ENCODE data around the gene KASH5. TPM values are rescaled to one million over a fixed set of nuclear protein-coding genes. Genes with fewer than 3 reads are reported as not detected.

The KASH5 gene, protein sequence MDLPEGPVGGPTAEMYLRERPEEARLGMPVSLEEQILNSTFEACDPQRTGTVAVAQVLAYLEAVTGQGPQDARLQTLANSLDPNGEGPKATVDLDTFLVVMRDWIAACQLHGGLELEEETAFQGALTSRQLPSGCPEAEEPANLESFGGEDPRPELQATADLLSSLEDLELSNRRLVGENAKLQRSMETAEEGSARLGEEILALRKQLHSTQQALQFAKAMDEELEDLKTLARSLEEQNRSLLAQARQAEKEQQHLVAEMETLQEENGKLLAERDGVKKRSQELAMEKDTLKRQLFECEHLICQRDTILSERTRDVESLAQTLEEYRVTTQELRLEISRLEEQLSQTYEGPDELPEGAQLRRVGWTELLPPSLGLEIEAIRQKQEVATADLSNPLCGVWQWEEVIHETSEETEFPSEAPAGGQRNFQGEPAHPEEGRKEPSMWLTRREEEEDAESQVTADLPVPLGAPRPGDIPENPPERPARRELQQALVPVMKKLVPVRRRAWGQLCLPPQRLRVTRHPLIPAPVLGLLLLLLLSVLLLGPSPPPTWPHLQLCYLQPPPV
- total RNA-seq (2022; extraction: Qiagen RNA extraction) = 0.10 TPM in 1 of 5 replicates, not detected in the others

DNA sequence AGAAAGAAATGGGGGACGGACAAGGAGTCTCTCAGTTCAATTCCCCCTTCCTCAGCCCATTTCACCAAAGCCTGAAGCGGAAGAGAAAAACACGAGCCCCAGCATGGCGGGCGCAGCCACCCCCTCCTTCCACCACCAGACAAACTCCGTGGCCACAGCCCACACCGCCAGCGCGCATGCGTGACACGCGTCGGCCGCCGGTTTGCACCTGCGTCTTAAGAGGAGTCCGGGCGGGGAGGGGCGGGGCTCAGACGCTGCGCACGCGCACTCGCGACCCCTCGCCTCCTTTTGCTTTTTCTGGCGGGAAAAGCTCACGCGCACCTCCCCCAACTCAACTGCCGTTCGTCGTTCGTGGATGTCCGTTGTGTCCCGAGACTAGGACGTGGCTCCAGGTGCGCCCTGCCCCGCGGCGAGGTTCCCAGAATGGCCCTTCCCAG lies at the start of gene KASH5:
KASH5 (plus strand) TSS at position 314 of the 437 bp plus-strand sequence. CDS start 2,635 bp downstream, outside the sequence.

DNA sequence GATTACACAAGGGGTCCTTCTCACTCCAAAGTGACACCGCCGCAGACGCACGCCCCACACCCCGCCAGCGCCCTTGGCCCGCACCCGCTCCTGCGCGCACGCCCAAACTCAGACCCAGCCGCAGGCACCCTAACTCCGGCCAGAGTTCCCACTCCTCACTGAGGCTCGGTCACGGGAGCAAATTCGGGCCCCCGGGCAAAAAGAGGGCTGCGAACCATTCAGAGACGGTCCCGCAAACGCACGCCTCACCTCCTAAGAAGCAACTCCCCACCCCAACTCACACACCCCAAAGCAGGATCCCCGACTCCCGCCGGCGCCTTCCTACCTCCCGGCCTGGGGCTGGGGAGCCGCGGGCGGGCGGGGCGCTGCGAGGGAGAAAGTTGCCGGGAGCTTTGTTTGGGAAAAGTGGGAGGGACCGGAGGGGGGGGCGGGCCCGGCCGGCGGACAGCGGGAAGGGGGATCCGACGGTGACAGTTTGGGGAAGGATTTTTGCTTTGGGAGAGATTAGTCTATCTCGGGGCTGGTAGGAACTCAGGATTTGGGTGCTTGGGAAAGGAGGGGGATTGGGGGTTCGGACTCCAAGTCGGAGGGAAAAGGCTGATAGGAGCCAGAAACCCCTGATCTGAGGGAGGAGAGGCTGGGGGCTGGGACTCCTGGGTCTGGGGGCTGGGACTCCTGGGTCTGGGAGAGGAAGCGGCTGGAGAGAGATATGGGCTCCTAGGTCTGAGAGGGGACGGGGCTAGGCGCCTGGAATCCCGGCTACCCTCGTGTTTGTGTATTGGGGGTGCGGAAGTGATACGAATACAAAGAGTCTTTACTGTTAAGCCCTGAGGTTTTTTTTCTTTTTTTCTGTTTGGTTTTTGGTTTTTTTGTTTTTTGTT lies 25.8 kb upstream of the KASH5 start, which contains the start of gene TEAD2:
TEAD2 (minus strand) TSS at position 369 of the 881 bp plus-strand sequence. CDS start 2,341 bp downstream, outside the sequence.

DNA sequence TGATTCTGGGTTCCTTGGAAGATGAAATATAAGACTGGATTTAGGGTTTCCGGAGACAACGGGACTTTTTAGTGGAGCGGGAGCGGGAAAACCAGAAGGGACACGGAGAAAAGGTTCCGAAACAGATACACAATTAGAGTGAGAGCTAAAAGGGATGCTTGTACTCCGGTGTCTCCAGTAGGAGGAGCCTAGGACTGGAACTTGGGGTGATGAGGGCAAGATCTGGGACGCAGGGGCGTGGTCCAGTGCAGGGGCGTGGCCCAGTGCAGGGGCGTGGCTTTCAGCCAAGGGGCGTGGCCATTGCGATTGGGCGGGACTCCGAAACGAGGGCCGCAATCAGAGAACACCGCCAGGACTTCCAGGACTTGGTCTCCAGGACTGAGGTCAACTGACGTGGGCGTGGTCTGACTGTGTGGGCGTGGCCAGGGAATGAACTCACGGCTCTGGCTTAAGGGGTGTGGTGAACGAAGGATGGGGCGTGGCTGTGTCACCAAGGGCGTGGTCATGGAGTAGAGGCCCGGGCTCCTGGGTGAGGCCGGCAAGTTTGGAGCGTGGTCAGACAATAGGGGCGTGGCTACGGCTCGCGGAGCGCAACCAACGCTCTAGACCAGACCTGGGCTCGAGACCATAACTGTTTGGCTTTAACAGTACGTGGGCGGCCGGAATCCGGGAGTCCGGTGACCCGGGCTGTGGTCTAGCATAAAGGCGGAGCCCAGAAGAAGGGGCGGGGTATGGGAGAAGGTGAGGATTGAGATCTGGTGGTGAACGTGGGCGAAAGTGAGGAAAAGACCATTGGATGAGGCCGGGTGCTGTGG lies 24.6 kb upstream of the KASH5 start, which contains the start of gene DKKL1:
DKKL1 (plus strand) TSS at position 610 of the 815 bp plus-strand sequence; CDS start at position 732, 122 bp downstream.

DNA sequence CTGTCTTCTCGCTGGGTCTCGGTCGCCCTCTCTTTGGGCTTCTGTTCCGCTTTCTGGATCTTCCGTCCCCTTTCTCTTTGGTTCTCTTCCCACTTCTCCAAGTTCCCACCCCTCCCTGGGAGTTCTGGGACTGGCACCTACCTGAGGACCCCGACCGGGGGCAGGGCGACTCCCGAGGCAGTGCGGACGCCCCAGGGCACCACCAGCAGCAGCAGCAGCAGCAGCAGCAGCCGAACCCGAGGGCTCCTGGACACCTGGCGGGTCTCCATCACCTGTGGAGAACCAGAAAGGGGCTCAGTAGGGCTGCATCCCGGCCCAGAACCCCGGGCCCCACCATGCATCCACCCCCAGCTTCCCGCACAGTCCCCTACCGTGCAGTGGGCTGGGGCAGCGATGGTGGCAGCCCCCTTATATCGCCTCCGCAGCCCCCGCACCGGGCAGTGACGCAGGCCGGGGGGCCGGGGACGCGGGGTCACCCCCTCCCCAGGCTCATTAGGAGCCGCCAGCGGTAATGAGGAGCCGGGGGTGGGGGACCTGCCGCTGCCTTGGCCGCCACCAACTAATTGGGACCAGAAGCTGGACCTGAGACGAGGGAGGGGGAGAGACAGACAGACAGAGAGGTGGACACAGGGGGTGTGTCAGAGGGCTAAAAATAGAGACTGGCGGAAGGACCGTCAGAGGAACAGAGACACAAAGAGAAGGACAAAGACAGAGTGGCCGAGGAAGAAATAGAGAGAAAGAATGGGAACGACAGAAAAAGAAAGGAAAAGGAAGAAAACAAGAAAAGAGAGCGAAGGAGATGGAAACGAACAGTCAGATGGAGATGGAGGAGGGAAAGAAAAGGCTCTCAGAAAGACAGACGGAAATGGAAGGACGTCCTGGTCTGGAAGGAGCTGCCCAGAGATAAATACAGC lies 35.3 kb downstream of the KASH5 start, which contains the start of gene PTH2:
PTH2 (minus strand) TSS at position 371 of the 914 bp plus-strand sequence; CDS start at position 269, 102 bp downstream.

DNA sequence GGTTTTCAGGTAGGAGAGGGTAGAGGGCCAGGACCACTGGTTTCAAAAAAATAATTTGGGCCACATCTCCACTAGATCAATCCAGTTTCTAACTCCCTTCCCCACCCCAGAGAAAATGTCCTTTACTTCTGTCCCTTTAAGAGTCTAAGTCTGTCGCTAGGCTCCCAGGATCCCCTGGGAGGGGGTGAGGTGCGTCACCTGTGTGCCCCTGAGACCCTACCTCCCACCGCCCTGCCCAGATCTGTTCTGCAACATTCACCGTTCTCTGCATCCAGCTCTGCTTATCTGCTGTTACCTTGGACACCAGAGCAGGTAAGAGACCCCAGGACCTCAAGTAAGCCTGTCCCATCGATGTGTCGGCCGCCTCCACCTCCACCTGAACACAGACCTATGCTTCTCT lies 37.1 kb downstream of the KASH5 start, which contains the start of gene GFY:
GFY (plus strand) TSS at position 211 of the 400 bp plus-strand sequence. CDS start 1,043 bp downstream, outside the sequence.

DNA sequence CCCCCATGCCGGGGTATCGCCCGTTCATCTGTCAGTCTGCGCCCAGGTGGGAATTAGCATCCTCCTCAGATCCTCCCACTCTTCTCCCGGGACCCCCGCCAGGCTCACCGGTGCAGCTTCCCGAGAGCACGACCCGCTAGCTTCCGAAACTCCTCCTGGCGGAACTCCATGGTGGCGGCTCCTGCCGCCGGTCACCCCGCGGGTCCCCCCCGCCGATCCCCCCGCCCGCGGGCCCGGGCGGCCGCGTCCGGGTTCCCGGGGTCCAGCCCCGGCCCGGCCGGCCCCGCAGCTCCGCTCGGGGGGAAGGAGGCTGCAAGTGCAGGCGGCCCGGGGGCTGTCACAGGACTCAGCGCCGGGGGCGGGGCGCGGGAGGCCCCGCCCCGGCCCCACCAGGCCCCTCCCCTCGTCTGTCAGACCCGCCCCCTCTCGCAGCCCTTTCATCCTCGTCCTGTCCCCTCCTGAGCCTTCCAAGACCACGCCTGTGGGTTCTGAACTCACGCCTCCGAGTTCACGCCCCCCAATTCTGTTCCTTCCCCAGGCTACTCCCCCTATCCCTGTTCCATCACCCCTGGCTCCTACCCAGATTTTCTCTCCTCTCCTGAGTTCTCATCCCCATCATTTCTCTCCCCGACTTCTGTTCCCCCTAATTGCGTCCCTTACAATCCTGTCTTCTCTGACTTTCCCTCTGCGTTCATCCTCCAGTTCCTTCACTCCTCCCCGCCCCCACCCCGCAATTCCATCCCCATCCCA lies 53.3 kb downstream of the KASH5 start, which contains the start of gene SLC17A7:
SLC17A7 (minus strand) TSS at position 318 of the 750 bp plus-strand sequence; CDS start at position 170, 148 bp downstream.

DNA sequence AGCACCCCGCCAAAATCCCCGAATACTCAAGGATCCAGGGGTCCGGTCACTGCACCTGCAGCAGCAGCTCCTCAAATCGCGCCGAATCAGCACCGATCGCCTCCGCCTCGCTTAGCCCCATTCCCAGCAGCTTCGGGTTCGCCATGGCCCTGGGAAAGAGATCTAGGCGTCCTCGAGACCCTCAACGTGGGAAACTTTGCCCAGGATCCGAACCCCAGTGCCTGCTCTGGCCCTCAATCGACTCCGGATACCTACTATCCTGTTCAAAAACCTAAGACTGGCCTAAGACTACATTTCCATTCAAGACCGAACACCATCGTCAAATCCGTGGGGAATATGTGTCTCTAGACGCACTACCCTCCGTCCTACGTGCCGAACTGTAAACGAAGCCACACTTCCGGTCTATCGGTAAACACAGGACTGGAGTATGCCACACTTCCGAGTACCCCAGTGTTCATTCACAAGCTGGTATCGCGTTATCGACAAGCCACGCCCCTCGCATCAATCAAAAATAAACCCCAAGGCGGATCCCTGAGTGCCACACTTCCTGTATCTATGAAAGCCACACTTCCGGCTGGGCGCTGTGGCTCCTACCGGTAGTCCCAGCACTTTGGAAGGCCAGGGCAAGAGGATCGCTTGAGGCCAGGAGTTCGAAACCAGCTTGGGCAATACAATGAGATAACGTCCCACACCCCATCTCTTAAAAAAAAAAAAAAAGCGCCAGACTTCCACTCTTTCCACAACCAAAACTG lies 63.6 kb downstream of the KASH5 start, which contains the start of gene PIH1D1:
PIH1D1 (minus strand) TSS at position 385 of the 752 bp plus-strand sequence; CDS start at position 145, 240 bp downstream.

DNA sequence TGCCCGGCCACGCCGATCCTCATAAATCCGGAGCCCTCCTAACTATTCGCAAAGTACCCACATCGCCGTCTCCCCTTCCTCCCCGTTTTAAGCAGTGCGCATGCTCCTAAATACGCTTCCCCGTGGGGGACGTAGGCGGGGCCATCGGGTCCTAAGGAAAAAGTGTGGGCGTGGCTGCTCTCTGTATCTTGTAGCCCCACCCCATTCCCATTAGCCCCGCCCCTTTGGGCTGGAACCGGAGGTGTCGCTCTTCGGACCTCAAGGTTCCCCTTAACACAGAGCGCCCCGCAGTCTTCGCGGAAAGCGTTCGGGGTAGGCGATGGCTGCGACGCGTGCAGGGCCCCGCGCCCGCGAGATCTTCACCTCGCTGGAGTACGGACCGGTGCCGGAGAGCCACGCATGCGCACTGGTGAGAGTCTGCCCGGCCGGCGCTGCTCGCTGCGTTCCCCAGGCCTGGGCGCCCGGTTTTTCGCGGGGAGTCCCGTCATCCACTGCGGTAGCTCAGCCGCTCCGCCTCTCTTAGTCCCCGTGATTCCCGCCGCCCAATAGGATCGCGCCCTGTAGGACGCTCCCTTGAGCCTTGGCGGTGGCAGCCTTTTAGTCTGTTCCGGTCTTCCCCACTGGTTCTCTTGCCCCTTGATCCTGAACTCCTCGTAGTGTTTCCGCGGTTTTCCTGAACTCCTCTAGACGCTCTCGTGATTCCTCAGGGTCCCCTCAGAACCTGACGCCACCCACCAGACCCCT lies 65.1 kb downstream of the KASH5 start, which contains the start of gene ALDH16A1:
ALDH16A1 (plus strand) TSS at position 213 of the 744 bp plus-strand sequence; CDS start at position 320, 107 bp downstream.

Other genes starting within 250 kb of the KASH5 start
- 0.05 TPM in 1 of 5 replicates, not detected in the others for gene HRC, start 232.9 kb upstream of the KASH5 start, total RNA-seq (2022; extraction: Qiagen RNA extraction)
- 7.3 to 10.2 TPM (median 9.0 TPM) in 5 replicates for gene TRPM4, start 230.5 kb upstream of the KASH5 start, total RNA-seq (2022; extraction: Qiagen RNA extraction)
- gene SLC6A16, start 63.1 kb upstream of the KASH5 start, total RNA-seq (2022; extraction: Qiagen RNA extraction) = 0.74 to 1.3 TPM (median 1.1 TPM) in 5 replicates
- gene CD37, start 52.8 kb upstream of the KASH5 start, total RNA-seq (2022; extraction: Qiagen RNA extraction) = not detected in 5 replicates
- gene TEAD2, start 25.8 kb upstream of the KASH5 start, total RNA-seq (2022; extraction: Qiagen RNA extraction) = 12.3 to 18.5 TPM (median 16.9 TPM) in 5 replicates
- 0.23 to 0.88 TPM (median 0.64 TPM) in 5 replicates for gene DKKL1, start 24.4 kb upstream of the KASH5 start, total RNA-seq (2022; extraction: Qiagen RNA extraction)
- not detected in 5 replicates for gene PTH2, start 35.2 kb downstream of the KASH5 start, total RNA-seq (2022; extraction: Qiagen RNA extraction)
- gene GFY, start 37.1 kb downstream of the KASH5 start, total RNA-seq (2022; extraction: Qiagen RNA extraction) = 0.12 to 0.27 TPM (median 0.16 TPM) in 5 replicates
- gene SLC17A7, start 53.3 kb downstream of the KASH5 start, total RNA-seq (2022; extraction: Qiagen RNA extraction) = 0.49 to 0.71 TPM (median 0.60 TPM) in 5 replicates
- gene PIH1D1, start 63.6 kb downstream of the KASH5 start, total RNA-seq (2022; extraction: Qiagen RNA extraction) = 87.3 to 93.9 TPM (median 89.3 TPM) in 5 replicates
- 15.9 to 24.2 TPM (median 23.6 TPM) in 5 replicates for gene ALDH16A1, start 65.0 kb downstream of the KASH5 start, total RNA-seq (2022; extraction: Qiagen RNA extraction)
- gene FLT3LG, start 86.0 kb downstream of the KASH5 start, total RNA-seq (2022; extraction: Qiagen RNA extraction) = 1.1 to 1.7 TPM (median 1.3 TPM) in 5 replicates
- gene RPL13A, start 99.4 kb downstream of the KASH5 start, total RNA-seq (2022; extraction: Qiagen RNA extraction) = 3,944 to 4,526 TPM (median 4,133 TPM) in 5 replicates
- 3,950 to 4,247 TPM (median 3,984 TPM) in 5 replicates for gene RPS11, start 108.2 kb downstream of the KASH5 start, total RNA-seq (2022; extraction: Qiagen RNA extraction)
- gene FCGRT, start 124.4 kb downstream of the KASH5 start, total RNA-seq (2022; extraction: Qiagen RNA extraction) = 24.3 to 33.5 TPM (median 29.7 TPM) in 5 replicates
- gene RCN3, start 139.8 kb downstream of the KASH5 start, total RNA-seq (2022; extraction: Qiagen RNA extraction) = 1.4 to 3.0 TPM (median 2.4 TPM) in 5 replicates
- 87.6 to 112 TPM (median 109 TPM) in 5 replicates for gene NOSIP, start 192.3 kb downstream of the KASH5 start, total RNA-seq (2022; extraction: Qiagen RNA extraction)
- 0.85 to 1.1 TPM (median 0.96 TPM) in 5 replicates for gene PRRG2, start 193.1 kb downstream of the KASH5 start, total RNA-seq (2022; extraction: Qiagen RNA extraction)
- gene PRR12, start 202.9 kb downstream of the KASH5 start, total RNA-seq (2022; extraction: Qiagen RNA extraction) = 31.0 to 38.2 TPM (median 37.4 TPM) in 5 replicates